Measurements from ENCODE around the gene SETBP1.

The SETBP1 gene

DNA sequence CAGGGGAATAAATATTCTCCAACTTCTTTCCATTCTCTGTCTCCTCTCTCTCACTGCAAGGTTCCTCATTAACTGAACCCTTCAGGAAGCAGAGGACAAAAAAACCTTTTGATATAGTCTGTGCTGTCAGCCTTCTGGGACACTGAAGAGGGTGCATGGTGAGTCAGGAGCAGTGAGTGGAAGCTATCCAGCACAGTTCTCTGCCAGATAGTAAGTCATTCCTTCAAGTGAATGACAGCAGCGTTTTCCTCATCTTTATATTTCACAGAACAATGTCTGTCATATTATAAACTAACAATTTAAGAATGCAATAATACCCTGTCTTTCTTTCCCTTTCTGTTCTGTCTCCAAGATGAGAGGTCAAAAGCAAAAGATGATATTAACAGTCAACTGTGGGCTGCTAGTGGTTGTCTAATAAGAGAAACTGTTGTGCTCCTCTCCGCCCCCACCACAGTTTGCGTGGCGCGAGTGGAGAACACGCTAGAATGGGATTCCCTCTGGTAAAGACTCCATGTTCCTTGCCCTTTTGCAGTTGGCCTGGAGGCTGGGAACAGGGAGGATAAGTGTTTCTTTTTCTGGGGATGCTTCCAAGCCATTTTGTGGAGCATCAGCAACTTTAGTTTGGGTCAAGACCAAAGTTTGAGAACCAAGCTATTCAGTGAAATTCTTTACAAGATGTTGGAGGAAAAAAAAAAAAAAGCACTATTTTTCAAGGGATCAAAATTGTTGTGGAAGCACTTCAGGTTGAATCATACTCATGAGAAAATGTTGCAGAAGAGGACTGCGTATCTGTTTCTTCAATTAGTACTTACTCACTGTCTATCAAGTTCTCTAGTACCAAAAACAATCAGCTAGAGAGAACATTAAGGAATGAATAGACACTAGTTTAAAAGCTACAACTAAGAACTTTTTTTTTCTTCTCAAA, 430.2 kb downstream of the SETBP1 start:
- no peak for DNase-seq (ENCODE audit: low read depth in 2 of 2)

DNA sequence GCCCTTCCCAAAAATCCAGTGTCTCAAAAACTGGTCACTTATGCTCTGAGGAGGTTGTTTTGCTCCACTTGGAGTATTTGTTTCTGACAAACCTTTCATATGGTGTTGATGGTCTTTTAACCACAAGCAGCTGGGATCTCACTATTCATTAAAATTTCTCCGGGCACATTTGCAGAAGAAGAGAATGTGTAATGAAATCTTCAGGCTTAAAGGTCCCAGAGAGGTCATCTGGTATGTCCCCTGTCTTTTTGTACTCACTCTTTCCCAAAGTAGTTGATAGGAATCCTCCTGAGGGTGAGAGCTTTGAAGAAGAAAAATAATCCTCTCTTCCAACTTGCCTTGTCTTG, 430.8 kb downstream of the SETBP1 start:
- DNase-seq (ENCODE audit: low read depth in 2 of 2), result no peak

DNA sequence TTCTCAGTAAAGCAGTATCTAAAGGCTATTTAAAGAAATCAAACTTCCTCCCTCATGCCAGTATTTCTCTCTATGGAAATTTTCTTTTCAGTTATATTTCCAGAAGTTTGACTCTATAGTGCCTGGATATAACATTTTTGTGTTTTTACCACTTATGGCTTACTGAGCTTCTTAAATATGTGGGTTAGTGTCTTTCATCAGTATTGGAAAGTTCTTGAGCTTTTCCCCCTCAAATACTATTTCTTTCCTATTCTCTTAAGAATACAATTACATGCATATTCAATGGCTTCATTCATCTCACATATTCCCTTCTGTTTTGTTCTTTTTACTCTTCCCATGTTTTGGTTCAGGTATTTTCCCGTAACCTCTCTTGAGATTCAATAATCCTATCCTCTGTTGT, 432.0 kb downstream of the SETBP1 start:
- no peak for DNase-seq (ENCODE audit: low read depth in 2 of 2)

DNA sequence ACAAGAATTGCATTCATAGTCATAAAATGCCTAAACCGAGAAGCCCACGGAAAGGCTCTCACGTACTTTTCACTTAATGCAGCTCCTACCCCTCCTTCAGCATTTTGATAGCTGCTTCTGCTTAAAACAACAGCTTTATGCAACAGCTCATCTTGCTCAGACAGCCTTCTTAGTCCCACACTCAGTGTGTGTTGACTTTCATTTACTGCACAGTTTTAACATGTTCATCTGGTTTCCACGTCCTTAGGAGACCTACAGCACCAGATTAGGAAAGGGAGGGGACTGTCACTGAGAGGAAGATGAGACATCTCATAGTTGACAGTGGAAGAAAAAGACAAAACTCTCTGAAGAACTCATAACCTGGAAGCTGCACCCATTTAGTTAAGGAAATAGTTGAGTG, 435.4 kb downstream of the SETBP1 start:
- DNase-seq (ENCODE audit: low read depth in 2 of 2), result no peak
